NB4 (cell line): ENCODE results near the gene MOB2.

Experiments used
- POLR2A ChIP-seq: IDR thresholded peaks from 2 replicates; pipeline ENCODE4 v1.6.1; 2011; ENCODE audit warnings: mild to moderate bottlenecking; ENCODE audit not compliant: insufficient read length; ENCODE audit errors: extremely low read depth
- TF ChIP-seq, protein P1 (sequence below): IDR thresholded peaks from one replicate; pipeline ENCODE4 v1.5.1; 2012; ENCODE audit warnings: low read depth, low read length

DNA sequence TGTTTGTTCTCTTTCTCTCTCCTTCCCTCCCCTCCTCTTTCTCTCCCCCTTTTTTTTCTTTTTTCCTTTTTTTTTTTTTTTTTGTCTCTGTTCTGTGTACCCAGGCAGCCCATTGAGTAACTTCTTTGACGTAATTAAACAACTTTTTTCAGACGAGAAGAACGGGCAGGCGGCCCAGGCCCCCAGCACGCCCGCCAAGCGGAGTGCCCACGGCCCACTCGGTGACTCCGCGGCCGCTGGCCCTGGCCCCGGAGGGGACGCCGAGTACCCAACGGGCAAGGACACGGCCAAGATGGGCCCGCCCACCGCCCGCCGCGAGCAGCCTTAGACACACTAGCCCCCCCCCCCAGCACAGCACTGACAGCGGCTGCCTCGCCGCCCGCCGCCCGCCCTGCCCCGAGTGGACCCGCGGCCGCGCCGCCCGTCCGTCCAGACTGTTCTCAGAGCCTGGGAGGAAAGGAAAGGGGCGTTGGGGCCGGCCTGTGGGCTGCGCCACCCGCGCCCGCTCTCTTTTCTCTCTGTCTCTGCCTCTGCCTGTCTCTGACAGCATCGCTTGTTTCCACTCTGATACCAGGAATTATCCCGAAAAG lies 26.1 kb downstream of the MOB2 start:
- TF ChIP-seq, protein P1, sequence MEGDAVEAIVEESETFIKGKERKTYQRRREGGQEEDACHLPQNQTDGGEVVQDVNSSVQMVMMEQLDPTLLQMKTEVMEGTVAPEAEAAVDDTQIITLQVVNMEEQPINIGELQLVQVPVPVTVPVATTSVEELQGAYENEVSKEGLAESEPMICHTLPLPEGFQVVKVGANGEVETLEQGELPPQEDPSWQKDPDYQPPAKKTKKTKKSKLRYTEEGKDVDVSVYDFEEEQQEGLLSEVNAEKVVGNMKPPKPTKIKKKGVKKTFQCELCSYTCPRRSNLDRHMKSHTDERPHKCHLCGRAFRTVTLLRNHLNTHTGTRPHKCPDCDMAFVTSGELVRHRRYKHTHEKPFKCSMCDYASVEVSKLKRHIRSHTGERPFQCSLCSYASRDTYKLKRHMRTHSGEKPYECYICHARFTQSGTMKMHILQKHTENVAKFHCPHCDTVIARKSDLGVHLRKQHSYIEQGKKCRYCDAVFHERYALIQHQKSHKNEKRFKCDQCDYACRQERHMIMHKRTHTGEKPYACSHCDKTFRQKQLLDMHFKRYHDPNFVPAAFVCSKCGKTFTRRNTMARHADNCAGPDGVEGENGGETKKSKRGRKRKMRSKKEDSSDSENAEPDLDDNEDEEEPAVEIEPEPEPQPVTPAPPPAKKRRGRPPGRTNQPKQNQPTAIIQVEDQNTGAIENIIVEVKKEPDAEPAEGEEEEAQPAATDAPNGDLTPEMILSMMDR = no peak
- no peak for TF ChIP-seq POLR2A
